Esophagus (tissue), 2 donors: ENCODE results near the gene SSR1. TPM values are rescaled to one million over a fixed set of nuclear protein-coding genes. Genes with fewer than 3 reads are reported as not detected.

Source experiments
- H3K27ac ChIP-seq, 2 donors: one replicate each; pipeline ENCODE4 v1.5.1; 2013; ENCODE audit warnings: low read depth in 2 of 2, mild to moderate bottlenecking in 2 of 2, inconsistent platforms in 1 of 2, low read length in 1 of 2, moderate library complexity in 1 of 2
- H3K27me3 ChIP-seq, 2 donors: one replicate each; pipeline ENCODE4 v1.6.1; 2013; ENCODE audit warnings: low read length in 2 of 2, control low read depth in 1 of 2, mild to moderate bottlenecking in 1 of 2; ENCODE audit not compliant: insufficient read depth in 2 of 2, control insufficient read depth in 1 of 2
- H3K36me3 ChIP-seq, 2 donors: one replicate each; pipeline ENCODE4 v1.6.1; 2013; ENCODE audit warnings: low read length in 1 of 2; ENCODE audit not compliant: control insufficient read depth in 2 of 2, insufficient read depth in 2 of 2
- H3K4me1 ChIP-seq, 2 donors: one replicate each; pipeline ENCODE4 v1.6.1; 2013; ENCODE audit warnings: low read length in 1 of 2; ENCODE audit not compliant: control insufficient read depth in 2 of 2, insufficient read depth in 2 of 2
- H3K4me3 ChIP-seq, 2 donors: one replicate each; pipeline ENCODE4 v1.5.1; 2013; ENCODE audit warnings: low read length in 2 of 2, mild to moderate bottlenecking in 2 of 2, low read depth in 1 of 2, moderate library complexity in 1 of 2
- H3K9me3 ChIP-seq, 2 donors: one replicate each; pipeline ENCODE4 v1.6.1; 2013; ENCODE audit warnings: mild to moderate bottlenecking in 2 of 2, low read depth in 1 of 2, low read length in 1 of 2, moderate library complexity in 1 of 2; ENCODE audit not compliant: control insufficient read depth in 2 of 2, insufficient read depth in 1 of 2
- WGBS, 2 donors: extraction: QIAGEN DNeasy Blood & Tissue Kit; methylation state at CpG; one replicate each; pipeline ENCODE4 v1.1.7; 2013; 5-methylcytosine and 5-hydroxymethylcytosine counted together
- polyA plus RNA-seq, 2 donors: library from polyadenylated mRNA; stranded (reverse); fragments of 200-250 nt; gene quantifications; one replicate each; pipeline ENCODE4 v1.2.3, GENCODE V29; 2013
- donor health status: healthy with polysubstance abuse.
- donor health status: Bipolar disorder and iron deficiency.

SSR1 gene
- polyA plus RNA-seq, 2 donors = 14.4 to 47.4 TPM

GRCh38 chr6:7254980-7255835 is 57.8 kb downstream of the SSR1 start:
- Histone ChIP-seq H3K36me3 (peaks cover 0 to 11% of the 10 kb centered on the region in 2 donors), H3K27ac (peak overlapping the region in 1 of 2 donors; percentile 15), H3K4me1 (peaks cover 0 to 2% of the 10 kb centered on the region in 2 donors), H3K27me3 (no peaks in the 10 kb centered on the region), H3K4me3 (no peak overlapping the region), H3K9me3 (no peaks in the 10 kb centered on the region)
- WGBS, 2 donors = 67 to 71% methylated on average over 12 of the region's 12 CpGs

- Histone ChIP-seq H3K27ac (no peak overlapping the region), H3K36me3 (peaks cover 6 to 34% of the 10 kb centered on the region in 2 donors), H3K4me1 (peaks cover 0 to 2% of the 10 kb centered on the region in 2 donors), H3K4me3 (no peak overlapping the region), H3K27me3 (no peaks in the 10 kb centered on the region), H3K9me3 (peaks cover 0 to 2% of the 10 kb centered on the region in 2 donors)
- 88 to 93% methylated on average over 4 of the region's 4 CpGs for WGBS, 2 donors
Observed at GRCh38 chr6:7252390-7252789, 60.6 kb downstream of the SSR1 start.

- Histone ChIP-seq H3K4me1 (peaks cover 0 to 2% of the 10 kb centered on the region in 2 donors), H3K27ac (no peak overlapping the region), H3K4me3 (no peak overlapping the region), H3K9me3 (peaks cover 0 to 2% of the 10 kb centered on the region in 2 donors), H3K36me3 (peaks cover 6 to 41% of the 10 kb centered on the region in 2 donors), H3K27me3 (no peaks in the 10 kb centered on the region)
- WGBS, 2 donors = 93% methylated on average over 6 of the region's 6 CpGs
Observed at GRCh38 chr6:7251646-7252260, 61.2 kb downstream of the SSR1 start.

GRCh38 chr6:7250812-7251211 is 62.2 kb downstream of the SSR1 start:
- H3K4me1 ChIP-seq = peaks cover 0 to 2% of the 10 kb centered on the region in 2 donors
- H3K27me3 ChIP-seq = no peaks in the 10 kb centered on the region
- 93 to 94% methylated on average over 8 of the region's 8 CpGs for WGBS, 2 donors
- peaks cover 0 to 2% of the 10 kb centered on the region in 2 donors for H3K9me3 ChIP-seq
- H3K27ac ChIP-seq = no peak overlapping the region
- peaks cover 6 to 50% of the 10 kb centered on the region in 2 donors for H3K36me3 ChIP-seq
- H3K4me3 ChIP-seq = no peak overlapping the region

- WGBS, 2 donors = 69 to 76% methylated on average over 7 of the region's 7 CpGs
- Histone ChIP-seq H3K4me1 (peaks cover 0 to 2% of the 10 kb centered on the region in 2 donors), H3K9me3 (peaks cover 0 to 2% of the 10 kb centered on the region in 2 donors), H3K27me3 (no peaks in the 10 kb centered on the region), H3K27ac (no peak overlapping the region), H3K36me3 (peaks cover 6 to 55% of the 10 kb centered on the region in 2 donors), H3K4me3 (no peak overlapping the region)
Observed at GRCh38 chr6:7249946-7250643, 62.9 kb downstream of the SSR1 start.

GRCh38 chr6:7249391-7249790 is 63.6 kb downstream of the SSR1 start:
- Histone ChIP-seq H3K27ac (no peak overlapping the region), H3K27me3 (no peaks in the 10 kb centered on the region), H3K9me3 (peaks cover 0 to 2% of the 10 kb centered on the region in 2 donors), H3K36me3 (peaks cover 6 to 59% of the 10 kb centered on the region in 2 donors), H3K4me1 (peaks cover 0 to 2% of the 10 kb centered on the region in 2 donors), H3K4me3 (no peak overlapping the region)
- WGBS, 2 donors = 89 to 94% methylated on average over 2 of the region's 2 CpGs

GRCh38 chr6:7247828-7248227 is 65.2 kb downstream of the SSR1 start:
- Histone ChIP-seq H3K9me3 (peaks cover 0 to 2% of the 10 kb centered on the region in 2 donors), H3K27ac (no peak overlapping the region), H3K27me3 (no peaks in the 10 kb centered on the region), H3K4me3 (no peak overlapping the region), H3K4me1 (no peaks in the 10 kb centered on the region), H3K36me3 (peaks cover 6 to 59% of the 10 kb centered on the region in 2 donors)
- WGBS, 2 donors = 93 to 95% methylated on average over 13 of the region's 13 CpGs

- H3K27ac ChIP-seq = no peak overlapping the region
- H3K4me3 ChIP-seq = no peak overlapping the region
- H3K27me3 ChIP-seq = no peaks in the 10 kb centered on the region
- H3K36me3 ChIP-seq = peaks cover 6 to 54% of the 10 kb centered on the region in 2 donors
- no peaks in the 10 kb centered on the region for H3K4me1 ChIP-seq
- H3K9me3 ChIP-seq = peaks cover 0 to 2% of the 10 kb centered on the region in 2 donors
- 95 to 98% methylated on average over 15 of the region's 15 CpGs for WGBS, 2 donors
Observed at GRCh38 chr6:7247179-7247456, 65.9 kb downstream of the SSR1 start.

- H3K36me3 ChIP-seq = peaks cover 6 to 52% of the 10 kb centered on the region in 2 donors
- WGBS, 2 donors = 94 to 95% methylated on average over 61 to 71 of the region's 71 CpGs
- no peaks in the 10 kb centered on the region for H3K4me1 ChIP-seq
- H3K9me3 ChIP-seq = peaks cover 0 to 2% of the 10 kb centered on the region in 2 donors
- H3K27ac ChIP-seq = no peak overlapping the region
- no peak overlapping the region for H3K4me3 ChIP-seq
- no peaks in the 10 kb centered on the region for H3K27me3 ChIP-seq
Observed at GRCh38 chr6:7246401-7247178, 66.4 kb downstream of the SSR1 start.
